NAMALWA (cell line): ENCODE data around the gene SAMD11.
"Not testable (repeated sequence)": the region's sequence is repeated elsewhere in the genome, so short reads cannot be mapped to it uniquely, and the experiment has no call there.

Source experiments
- DNase-seq: peaks from one replicate; pipeline ENCODE4 v3.0.0-alpha.2; 2015; ENCODE audit warnings: low spot score

The SAMD11 gene

GRCh38 chr1:943545-944340, 20.0 kb downstream of the SAMD11 start:
- DNase-seq, result no peak

- peak; percentile 55 for DNase-seq
Measured at GRCh38 chr1:944341-945325, 20.9 kb downstream of the SAMD11 start.

- no peak for DNase-seq
Measured at GRCh38 chr1:945688-946556, 22.2 kb downstream of the SAMD11 start.

- not testable (repeated sequence) for DNase-seq
Measured at GRCh38 chr1:946811-947210, 23.1 kb downstream of the SAMD11 start.

GRCh38 chr1:947958-948357, 24.2 kb downstream of the SAMD11 start:
- no peak for DNase-seq

- DNase-seq, result no peak
Measured at GRCh38 chr1:950268-950667, 26.5 kb downstream of the SAMD11 start.

GRCh38 chr1:950881-951280, 27.2 kb downstream of the SAMD11 start:
- DNase-seq, result no peak

GRCh38 chr1:951364-951763, 27.6 kb downstream of the SAMD11 start:
- DNase-seq, result no peak

GRCh38 chr1:952201-952600, 28.5 kb downstream of the SAMD11 start:
- no peak for DNase-seq

GRCh38 chr1:952603-953002, 28.9 kb downstream of the SAMD11 start:
- DNase-seq, result no peak

GRCh38 chr1:953524-954320, 30.0 kb downstream of the SAMD11 start:
- no peak for DNase-seq

- no peak for DNase-seq
Measured at GRCh38 chr1:954927-955326, 31.2 kb downstream of the SAMD11 start.

GRCh38 chr1:955474-955873, 31.8 kb downstream of the SAMD11 start:
- no peak for DNase-seq

GRCh38 chr1:956636-957035, 32.9 kb downstream of the SAMD11 start:
- no peak for DNase-seq

- peak; percentile 95 for DNase-seq
Measured at GRCh38 chr1:958823-959730, 35.4 kb downstream of the SAMD11 start, which contains the start of gene NOC2L. NOC2L (minus strand) TSS chr1:959256; CDS start chr1:959240, 16 bp downstream.

GRCh38 chr1:959731-960362, 36.1 kb downstream of the SAMD11 start:
- DNase-seq, result no peak

- DNase-seq, result peak; percentile 85
Measured at GRCh38 chr1:960363-961131, 36.8 kb downstream of the SAMD11 start, which contains the start of gene KLHL17. KLHL17 (plus strand) TSS chr1:960584; CDS start chr1:960694, 110 bp downstream.

GRCh38 chr1:961132-961669, 37.5 kb downstream of the SAMD11 start:
- DNase-seq, result no peak
